Rectal smooth muscle tissue (tissue), 1 donor: Measurements from ENCODE around the gene FAAP20.
"Not testable (repeated sequence)": the region's sequence is repeated elsewhere in the genome, so short reads cannot be mapped to it uniquely, and the experiment has no call there.

Experiments
- H3K27ac ChIP-seq: one replicate; pipeline ENCODE4 v1.7.0; 2013; ENCODE audit warnings: low read depth, low read length, inconsistent platforms
- H3K27me3 ChIP-seq: one replicate; pipeline ENCODE4 v1.7.0; 2013; ENCODE audit warnings: low read length; ENCODE audit not compliant: control insufficient read depth, insufficient read depth
- H3K36me3 ChIP-seq: one replicate; pipeline ENCODE4 v1.7.0; 2013; ENCODE audit warnings: low read length; ENCODE audit not compliant: control insufficient read depth, insufficient read depth
- H3K4me1 ChIP-seq: one replicate; pipeline ENCODE4 v1.7.0; 2013; ENCODE audit warnings: low read length; ENCODE audit not compliant: control insufficient read depth, insufficient read depth
- H3K4me3 ChIP-seq: one replicate; pipeline ENCODE4 v1.7.0; 2013; ENCODE audit warnings: low read length
- H3K9ac ChIP-seq: one replicate; pipeline ENCODE4 v1.7.0; 2013; ENCODE audit warnings: low read length

The FAAP20 gene

DNA sequence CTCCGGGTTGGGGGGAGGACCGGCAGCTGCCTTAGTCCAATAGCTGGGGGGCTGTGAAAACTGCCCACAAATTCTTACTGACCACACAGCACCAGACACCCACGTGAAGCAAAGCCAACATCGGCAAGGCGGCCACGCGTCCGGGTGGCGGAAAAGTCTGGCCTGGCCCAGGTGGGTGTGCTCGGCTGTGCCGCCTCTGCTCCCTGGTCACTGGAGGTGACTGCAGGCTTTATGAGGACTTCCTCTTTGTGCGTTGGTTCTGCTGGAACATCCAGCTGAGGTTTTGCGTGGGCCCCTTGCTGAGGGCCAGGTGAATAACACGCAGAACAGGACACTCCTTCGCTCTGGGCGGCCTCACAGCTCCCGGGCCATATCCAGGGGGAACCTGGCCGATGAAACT, 35.4 kb downstream of the FAAP20 start:
- Histone ChIP-seq H3K36me3 (no peaks in the 10 kb centered on the region), H3K27me3 (no peaks in the 10 kb centered on the region), H3K9ac (no peak overlapping the region), H3K4me3 (no peak overlapping the region), H3K27ac (no peak overlapping the region), H3K4me1 (no peaks in the 10 kb centered on the region)

DNA sequence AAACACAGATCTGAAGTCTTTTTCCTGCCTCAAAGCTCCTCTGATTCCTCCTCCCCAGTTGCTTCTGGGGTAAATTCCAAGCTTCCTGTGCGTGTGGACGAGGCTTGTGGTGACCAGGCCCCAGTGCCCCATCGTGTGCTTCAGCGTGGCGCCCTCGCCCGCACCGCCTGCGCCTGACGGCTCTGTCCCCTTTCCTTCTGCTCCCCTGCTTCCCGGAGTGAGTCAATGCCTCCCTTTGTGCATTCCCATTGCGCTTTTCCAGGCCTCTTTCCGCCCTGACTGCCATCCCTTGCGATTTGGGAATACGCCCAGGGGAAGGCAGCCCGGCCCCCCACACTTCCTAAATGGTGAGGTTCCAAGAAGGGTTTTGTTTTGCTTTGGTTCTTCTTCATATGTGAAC, 36.3 kb downstream of the FAAP20 start:
- Histone ChIP-seq H3K36me3 (no peaks in the 10 kb centered on the region), H3K4me3 (no peak overlapping the region), H3K27ac (no peak overlapping the region), H3K9ac (no peak overlapping the region), H3K27me3 (no peaks in the 10 kb centered on the region), H3K4me1 (no peaks in the 10 kb centered on the region)

DNA sequence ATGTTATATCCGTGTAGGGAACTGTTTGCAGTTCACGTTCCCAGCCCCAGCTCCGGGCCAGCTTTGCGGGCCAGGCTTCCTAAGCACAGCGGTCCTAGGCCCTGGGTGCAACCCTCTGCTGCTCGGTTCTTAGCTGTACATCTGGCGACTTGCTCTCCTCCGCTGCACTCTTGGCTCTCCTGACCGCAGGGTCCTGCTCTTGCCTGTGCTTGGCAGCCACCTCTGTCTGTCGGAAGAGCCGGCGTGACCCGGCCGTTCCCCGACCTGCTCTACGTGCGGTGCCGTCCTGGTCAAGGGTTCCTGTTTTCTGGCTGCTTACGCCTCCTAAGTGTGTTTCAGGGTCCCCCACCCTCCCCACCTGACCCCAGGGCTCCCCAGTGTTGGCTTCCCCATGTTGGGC, 36.7 kb downstream of the FAAP20 start:
- Histone ChIP-seq H3K9ac (no peak overlapping the region), H3K4me1 (no peaks in the 10 kb centered on the region), H3K27ac (no peak overlapping the region), H3K4me3 (no peak overlapping the region), H3K36me3 (no peaks in the 10 kb centered on the region), H3K27me3 (no peaks in the 10 kb centered on the region)

DNA sequence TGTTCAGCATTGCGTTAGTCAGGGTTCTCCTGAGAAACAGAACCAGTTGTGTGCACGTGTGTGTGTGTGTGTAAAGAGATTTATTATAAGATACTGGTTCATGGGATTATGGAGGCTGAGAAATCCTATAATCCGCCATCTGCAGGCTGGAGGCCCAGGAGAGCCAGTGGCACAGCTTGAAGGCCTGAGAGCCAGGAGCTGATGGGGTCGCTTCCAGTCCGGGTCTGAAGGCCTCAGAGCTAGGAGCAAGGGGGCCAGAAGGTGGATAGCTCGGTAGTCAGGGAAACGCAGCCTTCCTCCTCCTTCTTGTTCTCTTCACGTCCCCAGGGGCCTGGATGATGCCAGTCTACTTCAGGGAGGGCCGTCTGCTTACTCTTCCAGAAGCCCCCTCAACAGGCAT, 37.7 kb downstream of the FAAP20 start:
- no peaks in the 10 kb centered on the region for H3K27me3 ChIP-seq
- no peaks in the 10 kb centered on the region for H3K4me1 ChIP-seq
- no peak overlapping the region for H3K4me3 ChIP-seq
- H3K9ac ChIP-seq: no peak overlapping the region
- no peaks in the 10 kb centered on the region for H3K36me3 ChIP-seq
- H3K27ac ChIP-seq: no peak overlapping the region

DNA sequence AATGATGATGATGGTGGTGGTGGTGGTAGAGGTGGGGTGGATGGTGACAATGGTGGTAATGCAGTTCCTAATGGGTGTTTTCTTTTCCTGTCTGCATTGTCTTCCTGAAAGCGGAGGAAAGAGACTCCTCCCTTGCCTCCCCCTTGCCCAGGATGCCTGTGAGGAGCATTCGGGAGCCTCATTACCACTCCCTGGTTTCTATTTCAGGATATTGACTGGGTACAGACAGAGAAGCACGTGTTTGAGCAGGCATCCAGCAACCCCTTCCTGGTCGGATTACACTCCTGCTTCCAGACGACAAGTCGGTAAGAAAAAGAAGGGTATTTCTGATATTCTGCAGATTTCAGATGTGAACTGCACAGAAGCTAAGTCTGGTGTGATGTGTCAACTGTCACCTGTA, 38.8 kb downstream of the FAAP20 start:
- Histone ChIP-seq H3K4me3 (no peak overlapping the region), H3K36me3 (no peaks in the 10 kb centered on the region), H3K27me3 (no peaks in the 10 kb centered on the region), H3K9ac (no peak overlapping the region), H3K27ac (no peak overlapping the region), H3K4me1 (no peaks in the 10 kb centered on the region)

DNA sequence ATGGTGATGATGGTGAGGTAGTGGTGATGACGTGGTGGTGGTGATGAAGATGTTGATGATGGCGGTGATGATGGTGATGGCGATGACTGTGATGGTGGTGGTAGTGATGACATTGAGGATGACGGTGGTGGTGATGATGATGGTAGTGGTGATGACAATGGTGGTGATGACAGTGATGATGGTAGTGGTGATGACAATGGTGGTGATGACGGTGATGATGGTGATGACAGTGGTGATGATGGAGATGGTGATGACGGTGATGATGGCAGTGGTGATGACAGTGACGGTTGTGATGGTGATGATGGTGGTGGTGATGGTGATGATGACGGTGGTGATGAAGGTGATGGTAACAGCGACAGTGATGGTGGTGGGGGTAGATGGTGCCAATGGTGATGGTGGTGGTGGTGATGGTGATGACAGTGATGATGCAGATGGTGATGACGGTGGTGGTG, 39.4 kb downstream of the FAAP20 start:
- no peak overlapping the region for H3K27ac ChIP-seq
- no peak overlapping the region for H3K9ac ChIP-seq
- no peaks in the 10 kb centered on the region for H3K4me1 ChIP-seq
- H3K27me3 ChIP-seq: no peaks in the 10 kb centered on the region
- no peaks in the 10 kb centered on the region for H3K36me3 ChIP-seq
- H3K4me3 ChIP-seq: no peak overlapping the region

DNA sequence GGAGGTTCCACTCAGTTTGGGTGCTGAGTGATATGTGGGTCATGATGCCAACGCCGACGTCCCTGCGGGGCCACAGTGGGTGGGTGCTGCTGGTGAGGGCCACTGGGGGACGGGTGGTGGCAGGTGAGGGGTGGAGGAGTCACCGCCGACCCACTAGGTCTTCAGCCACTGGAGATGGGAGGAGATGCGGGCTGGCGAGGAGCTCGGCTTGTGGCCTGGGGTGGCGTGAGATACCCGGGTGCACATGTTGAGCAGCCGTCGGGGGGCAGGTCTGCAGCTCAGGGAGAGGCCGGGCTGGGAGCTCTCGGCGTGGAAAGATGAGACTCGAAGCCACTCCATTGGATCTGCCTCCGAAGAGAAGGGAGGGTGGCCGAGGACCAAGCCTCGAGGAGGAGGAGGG, 40.5 kb downstream of the FAAP20 start:
- H3K27ac ChIP-seq: no peak overlapping the region
- H3K36me3 ChIP-seq: no peaks in the 10 kb centered on the region
- H3K9ac ChIP-seq: no peak overlapping the region
- no peaks in the 10 kb centered on the region for H3K27me3 ChIP-seq
- H3K4me3 ChIP-seq: no peak overlapping the region
- no peaks in the 10 kb centered on the region for H3K4me1 ChIP-seq

DNA sequence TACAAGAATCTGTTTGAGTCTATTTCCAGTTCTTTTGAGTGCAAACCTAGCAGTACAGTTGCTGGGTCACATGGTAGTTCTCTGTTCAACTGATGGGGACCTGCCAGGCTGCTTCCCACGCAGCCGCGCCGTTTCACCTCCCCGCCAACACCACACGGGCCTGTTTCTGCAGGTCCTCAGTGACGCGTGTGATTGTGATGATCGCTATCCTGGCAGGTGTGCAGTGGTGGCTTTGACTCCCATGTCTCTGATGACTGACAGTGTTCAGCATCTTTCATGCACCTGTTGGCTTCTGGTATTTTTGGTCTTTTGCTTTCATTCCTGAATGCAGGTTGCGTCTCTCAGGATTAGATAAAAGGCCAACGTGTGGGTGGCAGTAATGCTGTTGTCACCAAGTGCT, 41.6 kb downstream of the FAAP20 start:
- Histone ChIP-seq H3K27ac (no peak overlapping the region), H3K4me1 (no peaks in the 10 kb centered on the region), H3K36me3 (no peaks in the 10 kb centered on the region), H3K4me3 (no peak overlapping the region), H3K9ac (no peak overlapping the region), H3K27me3 (no peaks in the 10 kb centered on the region)

DNA sequence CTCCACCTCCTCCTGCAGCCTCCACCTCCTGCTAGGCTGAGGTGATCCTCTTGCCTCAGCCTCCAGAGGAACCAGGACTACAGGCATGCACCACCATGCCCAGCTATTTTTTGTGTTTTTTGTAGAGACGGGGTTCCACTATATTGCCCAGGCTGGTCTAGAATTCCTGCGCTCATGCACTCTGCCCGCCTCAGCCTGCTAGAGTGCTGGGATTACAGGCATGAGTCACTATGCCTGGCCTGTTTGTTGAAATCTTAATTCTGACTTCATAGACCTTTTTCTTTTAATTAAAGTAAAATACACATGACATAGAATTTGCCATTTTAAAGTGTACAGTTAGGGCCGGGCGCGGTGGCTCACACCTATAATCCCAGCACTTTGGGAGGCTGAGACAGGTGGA, 42.7 kb downstream of the FAAP20 start:
- Histone ChIP-seq H3K27ac (no peak overlapping the region), H3K36me3 (peaks cover 1% of the 10 kb centered on the region), H3K4me1 (no peaks in the 10 kb centered on the region), H3K27me3 (no peaks in the 10 kb centered on the region), H3K9ac (no peak overlapping the region), H3K4me3 (no peak overlapping the region)

DNA sequence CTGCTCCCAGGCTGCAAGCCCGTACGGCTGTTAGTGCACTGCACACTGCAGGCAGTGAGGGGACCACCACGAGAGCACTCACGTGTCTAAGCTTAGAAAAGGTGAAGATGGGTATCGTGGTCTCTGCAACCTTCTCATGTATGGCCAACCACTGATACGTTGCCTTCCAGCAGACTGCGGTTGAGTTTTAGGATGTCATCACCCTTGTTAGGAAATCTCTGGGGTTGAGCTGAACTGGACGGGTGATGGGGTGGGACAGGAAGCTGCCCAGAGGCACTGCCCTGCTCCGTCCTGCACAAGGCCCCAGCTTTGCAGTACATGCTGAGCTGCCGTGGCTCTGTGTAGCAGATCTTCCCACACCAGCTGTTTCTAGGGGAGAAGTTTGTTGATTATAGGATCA, 43.3 kb downstream of the FAAP20 start:
- no peak overlapping the region for H3K4me3 ChIP-seq
- H3K9ac ChIP-seq: no peak overlapping the region
- H3K27ac ChIP-seq: no peak overlapping the region
- peaks cover 7% of the 10 kb centered on the region for H3K36me3 ChIP-seq
- H3K27me3 ChIP-seq: no peaks in the 10 kb centered on the region
- no peaks in the 10 kb centered on the region for H3K4me1 ChIP-seq

DNA sequence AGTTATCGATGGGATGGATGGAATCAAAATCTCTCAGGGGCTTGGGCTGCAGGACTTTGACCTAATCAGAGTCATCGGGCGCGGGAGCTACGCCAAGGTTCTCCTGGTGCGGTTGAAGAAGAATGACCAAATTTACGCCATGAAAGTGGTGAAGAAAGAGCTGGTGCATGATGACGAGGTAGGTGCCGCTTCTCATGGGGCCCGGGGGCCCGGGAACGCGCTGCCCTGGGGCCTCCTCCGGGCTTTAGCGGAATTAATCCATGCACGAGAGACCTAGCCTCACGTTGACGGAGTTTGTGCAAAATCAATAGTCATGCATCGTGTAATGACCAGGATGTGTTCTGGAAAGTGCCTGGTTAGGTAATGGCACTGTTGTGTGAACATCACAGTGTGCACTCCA, 43.8 kb downstream of the FAAP20 start:
- Histone ChIP-seq H3K4me3 (no peak overlapping the region), H3K4me1 (no peaks in the 10 kb centered on the region), H3K27ac (no peak overlapping the region), H3K9ac (no peak overlapping the region), H3K36me3 (peaks cover 8% of the 10 kb centered on the region), H3K27me3 (no peaks in the 10 kb centered on the region)

DNA sequence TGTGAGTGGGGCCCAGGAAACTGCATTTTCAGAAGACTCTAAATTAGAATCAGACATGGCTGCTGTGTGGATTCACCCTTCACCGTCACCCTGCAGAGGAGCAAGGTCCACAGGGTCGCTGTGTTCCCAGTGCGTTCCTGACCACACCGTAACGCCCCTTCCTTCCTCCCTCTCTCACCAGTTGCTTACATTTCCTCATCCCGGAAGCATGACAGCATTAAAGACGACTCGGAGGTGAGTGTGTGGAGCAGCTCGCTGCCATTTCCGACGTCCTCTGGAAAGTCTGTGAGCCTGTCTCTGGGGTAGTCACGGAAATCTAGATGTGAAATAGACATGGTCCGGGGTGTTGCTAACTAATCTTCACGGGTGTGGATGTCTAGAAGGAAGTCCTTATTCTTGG, 45.9 kb downstream of the FAAP20 start:
- peaks cover 8% of the 10 kb centered on the region for H3K36me3 ChIP-seq

DNA sequence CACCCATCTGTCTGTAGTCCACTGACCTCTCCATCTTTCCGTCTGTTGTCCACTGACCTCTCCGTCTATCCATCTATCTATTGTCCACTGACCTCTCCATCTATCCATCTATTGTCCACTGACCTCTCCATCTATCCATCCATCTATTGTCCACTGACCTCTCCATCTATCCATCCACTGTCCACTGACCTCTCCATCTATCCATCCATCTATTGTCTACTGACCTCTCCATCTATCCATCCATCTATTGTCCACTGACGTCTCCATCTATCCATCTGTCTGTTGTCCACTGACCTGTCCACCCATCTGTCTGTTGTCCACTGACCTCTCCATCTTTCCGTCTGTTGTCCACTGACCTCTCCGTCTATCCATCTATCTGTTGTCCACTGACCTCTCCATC, 46.7 kb downstream of the FAAP20 start:
- H3K4me3 ChIP-seq, H3K9ac ChIP-seq, H3K27ac ChIP-seq, H3K36me3 ChIP-seq, H3K27me3 ChIP-seq, H3K4me1 ChIP-seq: not testable (repeated sequence)

More for the DNA sequence above, 45.9 kb downstream of the FAAP20 start:
- Histone ChIP-seq H3K4me1 (no peaks in the 10 kb centered on the region), H3K9ac (no peak overlapping the region), H3K4me3 (no peak overlapping the region), H3K27me3 (no peaks in the 10 kb centered on the region), H3K27ac (no peak overlapping the region)
